HG03025 (cell line): ENCODE results near the gene DELE1.

Source experiments
- ATAC-seq: cut with Tn5 transposase; IDR thresholded peaks from one replicate; pipeline ENCODE4 v1.9.1; 2021; ENCODE audit warnings: mild to moderate bottlenecking, moderate library complexity; ENCODE audit not compliant: unreplicated experiment, low FRiP score

The DELE1 gene

GRCh38 chr5:141950207-141951005 is 26.7 kb downstream of the DELE1 start:
- ATAC-seq = no peak

DNA sequence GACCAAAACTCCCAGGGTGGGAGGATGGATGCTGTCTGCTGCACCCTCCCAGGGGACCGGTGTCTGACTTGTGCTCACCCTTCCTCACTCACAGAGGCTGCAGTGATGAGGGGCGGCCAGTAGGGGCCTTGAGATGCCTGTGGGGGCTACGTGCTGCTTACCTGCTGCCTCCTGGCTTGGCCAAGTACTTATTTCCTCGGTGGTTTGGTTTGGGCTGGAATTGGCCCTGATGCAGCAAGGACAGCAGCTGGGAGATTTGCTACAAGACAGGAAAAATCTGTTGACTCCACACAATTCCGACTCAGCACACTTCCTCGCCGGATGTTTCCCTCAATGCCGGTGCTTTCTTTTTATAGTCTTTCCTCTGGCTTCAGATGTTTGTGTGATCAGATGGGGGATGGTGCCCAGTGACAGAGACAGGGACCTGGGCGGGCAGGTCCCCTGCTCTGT is 27.7 kb downstream of the DELE1 start:
- ATAC-seq = no peak

- no peak for ATAC-seq
Measured at GRCh38 chr5:141952020-141952419, 28.3 kb downstream of the DELE1 start.

DNA sequence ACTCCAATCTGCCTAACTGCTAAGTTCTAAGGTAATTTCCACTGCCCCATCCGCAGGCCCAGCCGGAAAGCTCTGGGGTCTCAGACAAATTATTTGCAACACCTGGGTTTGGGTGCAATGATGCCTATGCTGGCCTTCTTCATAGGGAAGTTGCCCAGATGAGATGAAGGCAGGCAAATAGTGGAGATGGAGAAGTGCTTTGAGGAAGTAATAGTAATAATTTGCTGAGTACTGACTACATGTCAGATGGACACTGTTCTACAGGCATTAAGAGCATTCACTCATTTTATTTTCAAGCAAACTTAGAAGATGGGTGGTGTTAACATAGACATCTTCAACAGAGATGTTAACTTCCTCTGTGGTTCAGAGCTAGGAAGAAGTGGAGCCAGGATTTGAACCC is 30.5 kb downstream of the DELE1 start:
- ATAC-seq = no peak

- ATAC-seq = no peak
Measured at GRCh38 chr5:141957367-141957996, 33.8 kb downstream of the DELE1 start.

GRCh38 chr5:141958113-141958512 is 34.4 kb downstream of the DELE1 start, which contains the start of gene PCDH12:
PCDH12 (minus strand) TSS chr5:141958202; CDS start chr5:141957851, 351 bp downstream.
- no peak for ATAC-seq

DNA sequence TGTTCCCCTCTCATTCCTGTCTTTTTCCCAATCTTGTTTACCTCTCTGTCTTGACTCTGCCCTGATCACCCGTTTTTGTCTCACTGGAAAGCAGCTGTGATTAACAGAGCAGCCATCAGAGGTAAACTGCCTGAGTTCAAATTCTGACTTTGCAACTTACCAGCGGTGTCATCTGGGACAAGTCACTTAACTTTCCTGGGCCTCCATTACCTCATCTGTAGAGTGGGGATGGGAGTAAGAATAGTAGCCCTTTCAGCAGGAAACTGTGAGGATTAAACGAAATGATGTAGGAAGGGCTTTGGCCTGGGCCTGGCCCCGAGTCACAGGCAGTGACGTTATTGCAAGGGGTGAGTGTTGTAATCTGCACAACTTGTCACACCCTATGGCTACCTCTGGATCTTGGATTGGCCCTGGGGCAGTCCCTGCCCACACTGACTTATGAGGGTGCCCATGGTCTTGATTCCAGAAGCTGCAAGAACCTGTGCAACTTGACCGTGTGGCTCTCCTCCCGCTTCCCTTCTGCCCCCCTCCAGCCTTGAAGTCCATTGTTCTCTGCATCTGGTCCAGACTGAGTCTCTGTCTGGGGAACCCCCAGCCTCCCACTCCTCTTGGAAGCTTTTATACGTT is 35.0 kb downstream of the DELE1 start:
- no peak for ATAC-seq

- no peak for ATAC-seq
Measured at GRCh38 chr5:141960018-141960417, 36.3 kb downstream of the DELE1 start.

DNA sequence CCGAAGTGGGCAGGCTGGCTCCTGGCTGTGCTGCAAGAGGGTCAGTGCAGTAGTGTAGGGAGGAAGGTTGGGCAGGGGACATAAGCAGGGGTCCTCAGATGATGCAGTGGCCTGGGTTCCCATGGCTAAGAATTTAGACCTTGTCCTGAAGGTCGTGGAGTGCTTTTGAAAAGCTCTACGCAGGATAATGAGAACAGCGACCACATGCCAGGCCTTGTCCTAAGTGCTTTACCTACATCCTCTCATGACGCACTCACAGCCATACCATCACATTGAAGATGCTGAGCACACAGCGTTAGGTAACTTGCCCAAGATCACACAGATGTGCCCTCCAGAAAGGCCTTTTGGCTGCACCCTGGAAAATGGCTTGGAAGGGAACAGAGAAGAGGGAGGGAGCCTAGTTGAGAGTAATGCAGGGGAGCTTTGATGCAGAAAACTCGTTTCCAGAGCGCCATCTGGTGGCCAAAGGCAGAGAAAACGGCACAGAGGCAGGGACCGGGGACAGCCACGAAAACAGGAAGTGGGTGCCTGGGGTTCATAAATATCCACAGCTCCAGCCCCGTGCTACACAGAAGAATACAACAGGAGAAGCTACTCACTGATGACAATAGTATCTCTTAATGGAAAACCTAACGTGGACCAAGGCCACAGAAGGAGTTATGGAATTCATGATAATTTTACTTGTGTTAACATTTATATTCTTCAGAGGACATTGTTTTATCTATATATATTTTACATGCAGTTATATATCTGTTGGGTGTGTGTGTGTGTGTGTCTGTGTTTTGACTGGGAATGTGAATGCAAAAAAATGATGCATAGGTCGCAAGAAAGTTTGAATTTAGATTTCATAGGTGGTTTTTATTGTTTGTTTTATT is 37.0 kb downstream of the DELE1 start:
- peak; percentile 89 for ATAC-seq

DNA sequence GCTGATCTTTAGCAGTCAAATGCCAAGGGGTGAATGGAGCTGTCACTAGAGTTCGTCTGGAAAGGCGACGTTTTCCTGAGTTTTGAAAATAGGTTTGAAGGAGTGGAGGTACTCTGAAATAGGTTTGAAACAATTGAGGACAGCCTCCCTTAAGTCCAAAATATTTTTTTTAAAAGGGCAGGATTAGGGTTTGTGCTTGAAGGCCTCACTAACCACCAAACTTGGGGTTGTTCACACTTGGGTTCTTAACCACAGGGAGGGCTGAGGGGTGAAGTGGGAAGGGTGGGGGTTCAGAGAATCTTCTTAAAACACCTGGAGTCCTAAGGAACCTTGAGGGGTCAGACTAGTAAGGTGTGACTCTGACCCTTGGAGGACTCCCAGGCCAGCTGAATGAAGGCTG is 37.8 kb downstream of the DELE1 start:
- ATAC-seq = no peak

- no peak for ATAC-seq
Measured at GRCh38 chr5:141963701-141964100, 40.0 kb downstream of the DELE1 start.

DNA sequence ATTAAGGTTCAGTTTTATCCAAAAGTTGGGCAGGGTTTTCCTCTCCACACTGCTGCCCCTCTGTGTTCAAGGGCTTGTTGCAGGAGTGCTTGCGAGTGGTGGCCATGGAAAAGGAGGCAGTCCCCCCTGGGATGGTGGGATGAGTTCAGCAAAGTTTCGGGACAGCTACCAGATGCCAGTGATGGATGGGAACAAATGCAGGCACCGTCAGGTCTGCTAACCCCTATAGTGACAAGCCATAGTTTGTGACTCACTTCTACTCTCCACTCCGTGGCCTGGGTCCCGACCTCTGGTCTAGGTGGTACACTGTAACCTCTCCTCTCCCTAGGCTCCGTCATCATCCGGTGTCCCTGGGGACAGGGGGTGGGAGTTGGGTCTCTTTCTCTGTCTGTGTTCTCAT is 41.4 kb downstream of the DELE1 start:
- ATAC-seq = no peak

DNA sequence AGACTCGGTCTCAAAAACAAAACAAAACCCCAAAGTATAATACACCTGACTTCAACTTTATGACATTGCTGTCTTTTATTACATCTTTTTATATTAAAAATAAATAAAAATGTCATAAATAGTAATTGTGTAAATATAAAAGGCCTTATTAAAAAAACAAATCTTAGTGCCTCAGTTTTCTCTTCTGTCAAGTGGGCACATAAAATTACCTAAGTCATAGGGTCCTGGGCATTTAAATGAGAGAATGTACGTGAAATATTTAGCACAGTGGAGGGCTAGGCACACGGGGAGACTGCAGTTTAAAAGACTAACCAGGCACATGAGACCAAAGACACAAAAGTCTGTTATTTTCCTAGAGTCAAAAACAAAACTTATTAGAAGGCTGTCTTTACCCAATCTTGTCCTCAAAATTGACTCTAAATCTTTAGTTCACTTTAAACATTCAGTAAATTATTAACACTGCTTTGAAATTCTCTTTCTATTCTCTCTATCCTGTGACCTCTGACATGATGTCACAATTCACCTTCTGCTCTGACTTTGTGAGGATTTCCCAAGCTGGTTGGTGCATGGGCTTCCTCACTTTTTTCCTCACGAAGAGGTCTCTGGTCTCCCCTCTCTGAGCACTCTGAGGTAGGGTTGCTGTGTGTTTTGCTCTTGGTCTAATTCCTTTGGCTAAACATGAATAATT is 42.7 kb downstream of the DELE1 start:
- ATAC-seq = no peak

- ATAC-seq = no peak
Measured at GRCh38 chr5:141966963-141967333, 43.3 kb downstream of the DELE1 start.

GRCh38 chr5:141968914-141969608 is 45.4 kb downstream of the DELE1 start, which contains the start of gene RNF14:
RNF14 (plus strand) TSS chr5:141969105; CDS start chr5:141973589, 4,484 bp downstream.
- ATAC-seq = peak; percentile 93

GRCh38 chr5:141969783-141970771 is 46.4 kb downstream of the DELE1 start:
- ATAC-seq = peak; percentile 47

GRCh38 chr5:141973871-141974595 is 50.4 kb downstream of the DELE1 start:
- ATAC-seq = no peak
